Measurements from ENCODE around the gene TAS1R3. TPM values are rescaled to one million over a fixed set of nuclear protein-coding genes. Genes with fewer than 3 reads are reported as not detected.

TAS1R3 gene
- total RNA-seq, 1 donor: under 0.01 TPM

DNA sequence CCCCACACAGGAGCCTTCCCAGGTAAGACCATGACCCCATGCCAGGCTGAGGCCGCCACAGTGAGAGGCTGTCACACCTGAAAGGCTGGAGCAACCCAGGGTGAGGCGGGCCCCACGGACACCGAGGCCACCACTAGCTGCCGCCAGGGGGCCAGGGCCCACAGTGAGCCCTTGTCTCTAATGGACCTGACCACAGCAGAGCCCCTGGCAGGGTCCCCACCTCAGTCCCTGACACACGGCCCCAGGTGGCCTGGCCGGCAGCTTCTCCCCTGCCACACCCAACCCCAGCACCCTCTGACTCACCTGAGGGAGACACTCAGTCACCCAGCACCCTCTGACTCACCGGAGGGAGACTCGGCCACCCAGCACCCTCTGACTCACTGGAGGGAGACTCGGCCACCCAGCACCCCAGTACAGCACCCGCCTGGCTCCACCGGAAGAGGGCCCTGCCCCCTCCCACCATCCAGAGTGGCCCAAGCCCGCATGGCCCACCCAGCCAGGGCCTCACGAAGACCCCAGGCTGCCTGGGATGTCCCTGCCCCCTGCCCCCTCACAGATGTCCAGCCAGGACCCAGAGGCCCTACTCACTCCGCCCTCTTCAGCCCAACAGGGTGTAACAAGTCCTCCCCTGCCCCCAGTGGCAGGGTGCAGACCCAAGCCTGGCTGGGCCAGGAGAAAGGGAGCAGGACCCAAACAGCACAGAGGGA lies 13.7 kb downstream of the TAS1R3 start:
- Histone ChIP-seq H3K36me3 (ENCODE audit: insufficient read depth, low read length) (peaks cover 21% of the 10 kb centered on the region), H3K4me2 (ENCODE audit: insufficient read depth, low read length) (peak overlapping the region; percentile 92), H3K79me2 (ENCODE audit: insufficient read depth, low read length) (peaks cover 87% of the 10 kb centered on the region)

DNA sequence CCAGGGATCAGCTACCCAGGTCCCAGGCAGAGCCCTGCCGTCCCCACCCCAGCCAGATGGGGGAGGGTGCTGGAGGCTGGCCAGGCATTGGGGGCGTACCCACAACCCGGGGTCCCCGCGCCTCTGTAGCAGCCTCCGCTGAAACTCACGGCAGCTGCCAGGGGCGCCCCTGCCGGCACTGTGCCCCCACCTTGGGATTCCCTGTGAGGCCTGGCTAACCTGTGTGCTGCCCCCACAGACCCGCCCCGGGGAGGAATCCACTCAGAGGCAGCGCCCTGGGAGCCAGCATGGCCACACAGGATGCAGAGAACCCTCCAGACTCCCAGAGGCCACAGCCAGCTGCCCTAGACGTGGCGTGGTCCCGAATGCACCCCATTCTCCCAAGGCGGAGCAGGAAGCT lies 14.3 kb downstream of the TAS1R3 start:
- no peak overlapping the region for H2AFZ ChIP-seq (ENCODE audit: low read length)
- peaks cover 85% of the 10 kb centered on the region for H3K79me2 ChIP-seq (ENCODE audit: insufficient read depth, low read length)
- peak; percentile 95 for DNase-seq (ENCODE audit: insufficient read length, low spot score, missing footprints)
- H3K4me3 ChIP-seq (ENCODE audit: insufficient read depth, low read length): peak overlapping the region; percentile 43
- peak overlapping the region; percentile 56 for H3K27ac ChIP-seq (ENCODE audit: low read depth, low read length)
- H3K4me2 ChIP-seq (ENCODE audit: insufficient read depth, low read length): peak overlapping the region; percentile 92
- H3K27me3 ChIP-seq (ENCODE audit: insufficient read depth, low read length): no peaks in the 10 kb centered on the region
- TF ChIP-seq, protein P1, sequence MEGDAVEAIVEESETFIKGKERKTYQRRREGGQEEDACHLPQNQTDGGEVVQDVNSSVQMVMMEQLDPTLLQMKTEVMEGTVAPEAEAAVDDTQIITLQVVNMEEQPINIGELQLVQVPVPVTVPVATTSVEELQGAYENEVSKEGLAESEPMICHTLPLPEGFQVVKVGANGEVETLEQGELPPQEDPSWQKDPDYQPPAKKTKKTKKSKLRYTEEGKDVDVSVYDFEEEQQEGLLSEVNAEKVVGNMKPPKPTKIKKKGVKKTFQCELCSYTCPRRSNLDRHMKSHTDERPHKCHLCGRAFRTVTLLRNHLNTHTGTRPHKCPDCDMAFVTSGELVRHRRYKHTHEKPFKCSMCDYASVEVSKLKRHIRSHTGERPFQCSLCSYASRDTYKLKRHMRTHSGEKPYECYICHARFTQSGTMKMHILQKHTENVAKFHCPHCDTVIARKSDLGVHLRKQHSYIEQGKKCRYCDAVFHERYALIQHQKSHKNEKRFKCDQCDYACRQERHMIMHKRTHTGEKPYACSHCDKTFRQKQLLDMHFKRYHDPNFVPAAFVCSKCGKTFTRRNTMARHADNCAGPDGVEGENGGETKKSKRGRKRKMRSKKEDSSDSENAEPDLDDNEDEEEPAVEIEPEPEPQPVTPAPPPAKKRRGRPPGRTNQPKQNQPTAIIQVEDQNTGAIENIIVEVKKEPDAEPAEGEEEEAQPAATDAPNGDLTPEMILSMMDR (IDR thresholded peaks at IDR 0.05; ENCODE audit: extremely low read depth, low read depth, low read length): no peak
- H4K20me1 ChIP-seq (ENCODE audit: insufficient read depth, low read length): peaks cover 67% of the 10 kb centered on the region
- H3K9me3 ChIP-seq (ENCODE audit: low read depth, low read length): no peaks in the 10 kb centered on the region
- peaks cover 17% of the 10 kb centered on the region for H3K36me3 ChIP-seq (ENCODE audit: insufficient read depth, low read length)
- peaks cover 35% of the 10 kb centered on the region for H3K4me1 ChIP-seq (ENCODE audit: insufficient read depth, low read length)

More for the DNA sequence above, 13.7 kb downstream of the TAS1R3 start:
- TF ChIP-seq, protein P1 (IDR thresholded peaks at IDR 0.05; ENCODE audit: extremely low read depth, low read depth, low read length): peak; percentile 51
- peaks cover 69% of the 10 kb centered on the region for H4K20me1 ChIP-seq (ENCODE audit: insufficient read depth, low read length)
- peak overlapping the region; percentile 29 for H3K4me3 ChIP-seq (ENCODE audit: insufficient read depth, low read length)
- H3K27ac ChIP-seq (ENCODE audit: low read depth, low read length): peak overlapping the region; percentile 56
- H3K4me1 ChIP-seq (ENCODE audit: insufficient read depth, low read length): peaks cover 35% of the 10 kb centered on the region
- no peaks in the 10 kb centered on the region for H3K9me3 ChIP-seq (ENCODE audit: low read depth, low read length)
- no peaks in the 10 kb centered on the region for H3K27me3 ChIP-seq (ENCODE audit: insufficient read depth, low read length)
- H2AFZ ChIP-seq (ENCODE audit: low read length): no peak overlapping the region
- DNase-seq (ENCODE audit: insufficient read length, low spot score, missing footprints): peak; percentile 99

DNA sequence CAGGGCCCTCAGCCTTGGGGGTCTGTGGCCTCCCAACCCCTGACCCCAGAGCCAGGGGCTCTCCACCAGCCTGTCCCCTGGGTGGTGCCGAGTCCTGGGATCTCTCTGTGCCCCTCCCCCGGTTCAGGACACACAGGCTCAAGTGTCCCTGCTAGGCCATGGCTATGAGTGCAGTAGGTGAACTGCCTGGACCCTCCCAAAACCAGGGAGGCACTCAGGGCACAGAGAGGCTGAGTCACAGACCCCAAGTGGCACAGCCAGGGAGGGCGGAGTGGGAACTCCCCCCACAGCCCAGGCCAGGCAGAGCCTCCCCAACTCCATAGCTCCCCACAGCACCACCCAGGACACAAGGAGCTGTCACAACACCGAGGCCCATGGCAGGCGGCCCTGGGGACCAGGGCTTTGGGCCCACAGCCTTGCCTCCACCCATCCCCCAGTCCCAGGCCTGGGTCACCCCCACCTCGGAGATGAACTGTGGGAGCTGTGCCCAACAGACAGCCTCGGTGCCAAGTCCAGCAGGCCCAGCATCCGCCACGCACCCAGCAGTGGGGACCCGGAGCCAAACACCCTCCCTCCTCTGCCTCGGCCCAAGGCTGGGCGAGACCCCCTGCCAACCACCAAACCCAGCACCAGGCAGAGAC lies 14.9 kb downstream of the TAS1R3 start:
- DNase-seq (ENCODE audit: insufficient read length, low spot score, missing footprints): peak; percentile 95
- peaks cover 79% of the 10 kb centered on the region for H3K79me2 ChIP-seq (ENCODE audit: insufficient read depth, low read length)
- H3K4me3 ChIP-seq (ENCODE audit: insufficient read depth, low read length): peak overlapping the region; percentile 43
- peaks cover 61% of the 10 kb centered on the region for H4K20me1 ChIP-seq (ENCODE audit: insufficient read depth, low read length)
- peaks cover 35% of the 10 kb centered on the region for H3K4me1 ChIP-seq (ENCODE audit: insufficient read depth, low read length)
- H3K36me3 ChIP-seq (ENCODE audit: insufficient read depth, low read length): peaks cover 11% of the 10 kb centered on the region
- no peaks in the 10 kb centered on the region for H3K27me3 ChIP-seq (ENCODE audit: insufficient read depth, low read length)
- H3K9me3 ChIP-seq (ENCODE audit: low read depth, low read length): no peaks in the 10 kb centered on the region
- no peak overlapping the region for H2AFZ ChIP-seq (ENCODE audit: low read length)
- peak overlapping the region; percentile 56 for H3K27ac ChIP-seq (ENCODE audit: low read depth, low read length)
- TF ChIP-seq, protein P1 (IDR thresholded peaks at IDR 0.05; ENCODE audit: extremely low read depth, low read depth, low read length): no peak
- peak overlapping the region; percentile 92 for H3K4me2 ChIP-seq (ENCODE audit: insufficient read depth, low read length)

DNA sequence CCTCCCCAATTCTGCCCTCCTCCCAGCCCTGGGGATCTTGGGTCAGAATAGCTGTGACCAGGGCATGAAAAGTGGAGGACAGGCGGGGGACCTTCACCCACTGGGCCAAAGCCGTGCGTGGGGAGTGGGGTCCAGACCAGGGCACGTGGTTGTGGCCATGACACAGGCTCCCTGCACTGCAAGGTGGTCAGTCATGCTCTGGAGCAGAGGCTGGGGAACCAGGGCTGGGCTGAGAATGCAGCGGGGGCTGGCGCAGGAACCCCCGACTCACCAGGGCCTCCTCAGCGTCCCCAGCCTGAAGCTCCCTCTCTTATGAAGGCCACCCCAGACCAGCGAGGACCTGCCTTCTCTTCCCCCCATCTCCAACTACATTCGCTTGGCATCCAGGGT lies 15.4 kb downstream of the TAS1R3 start:
- H3K4me3 ChIP-seq (ENCODE audit: insufficient read depth, low read length): peak overlapping the region; percentile 43
- peak; percentile 89 for DNase-seq (ENCODE audit: insufficient read length, low spot score, missing footprints)
- peaks cover 35% of the 10 kb centered on the region for H3K4me1 ChIP-seq (ENCODE audit: insufficient read depth, low read length)
- no peak overlapping the region for H2AFZ ChIP-seq (ENCODE audit: low read length)
- H3K4me2 ChIP-seq (ENCODE audit: insufficient read depth, low read length): peak overlapping the region; percentile 92
- H3K27ac ChIP-seq (ENCODE audit: low read depth, low read length): peak overlapping the region; percentile 56
- H3K79me2 ChIP-seq (ENCODE audit: insufficient read depth, low read length): peaks cover 74% of the 10 kb centered on the region
- TF ChIP-seq, protein P1 (IDR thresholded peaks at IDR 0.05; ENCODE audit: extremely low read depth, low read depth, low read length): no peak
- H3K36me3 ChIP-seq (ENCODE audit: insufficient read depth, low read length): peaks cover 5% of the 10 kb centered on the region
- no peaks in the 10 kb centered on the region for H3K9me3 ChIP-seq (ENCODE audit: low read depth, low read length)
- H4K20me1 ChIP-seq (ENCODE audit: insufficient read depth, low read length): peaks cover 57% of the 10 kb centered on the region
- H3K27me3 ChIP-seq (ENCODE audit: insufficient read depth, low read length): no peaks in the 10 kb centered on the region
